HG03095 (cell line): Measurements from ENCODE around the gene ARL3.
"Not testable (repeated sequence)": the region's sequence is repeated elsewhere in the genome, so short reads cannot be mapped to it uniquely, and the experiment has no call there.

ENCODE experiments used
- ATAC-seq: cut with Tn5 transposase; IDR thresholded peaks from one replicate; pipeline ENCODE4 v1.9.1; 2021; ENCODE audit warnings: moderate library complexity; ENCODE audit not compliant: unreplicated experiment

Gene ARL3, protein sequence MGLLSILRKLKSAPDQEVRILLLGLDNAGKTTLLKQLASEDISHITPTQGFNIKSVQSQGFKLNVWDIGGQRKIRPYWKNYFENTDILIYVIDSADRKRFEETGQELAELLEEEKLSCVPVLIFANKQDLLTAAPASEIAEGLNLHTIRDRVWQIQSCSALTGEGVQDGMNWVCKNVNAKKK

DNA sequence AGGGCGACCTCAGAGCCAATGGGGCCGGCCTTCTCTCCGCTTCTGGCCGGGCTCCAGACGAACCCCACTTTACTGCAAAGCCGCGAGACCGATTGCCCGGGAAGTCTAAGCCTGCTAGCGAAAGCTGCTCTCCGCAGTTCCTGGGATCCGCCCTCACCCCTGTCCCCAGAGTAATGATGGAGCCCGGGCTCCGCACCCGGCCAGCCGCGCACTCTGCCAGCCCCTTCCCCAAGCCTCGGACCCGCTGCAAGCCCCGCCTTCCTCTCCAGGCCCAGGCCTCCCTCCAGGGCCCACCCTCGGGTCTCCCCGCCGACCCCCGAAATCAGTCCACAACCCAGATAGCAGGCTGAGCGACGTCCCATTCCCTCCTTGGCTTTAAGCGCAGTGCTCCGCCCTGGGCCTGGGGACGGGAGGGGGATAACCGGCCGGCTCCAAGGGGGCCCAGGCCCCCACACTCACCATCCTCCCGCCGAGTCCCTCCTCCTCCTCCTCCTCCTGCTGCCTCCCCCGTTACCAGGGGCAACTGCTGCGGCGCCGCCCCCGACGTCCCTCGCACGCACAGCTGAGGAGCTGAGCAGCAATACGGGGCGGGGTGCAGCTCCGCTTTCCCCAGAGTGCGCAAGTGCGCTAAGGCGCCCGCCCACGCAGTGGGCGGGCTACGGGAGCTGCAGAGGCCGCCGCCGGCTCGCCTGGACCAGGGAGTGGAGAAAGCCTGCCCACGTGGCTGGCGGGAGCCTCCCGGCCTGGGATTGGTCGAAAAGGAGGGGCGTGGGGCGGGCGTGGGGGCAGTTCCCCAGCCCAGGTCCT, at the start of gene ARL3:
Gene ARL3 (minus strand): TSS at position 584 of the 807 bp plus-strand sequence. CDS start 122 bp downstream, at position 462.
- peak; percentile 77 for ATAC-seq

- ATAC-seq: no peak
Measured at GRCh38 chr10:102763037-102763607, 48.9 kb upstream of the ARL3 start.

- no peak for ATAC-seq
Measured at GRCh38 chr10:102762401-102763015, 48.3 kb upstream of the ARL3 start.

GRCh38 chr10:102761981-102762380, 47.8 kb upstream of the ARL3 start:
- no peak for ATAC-seq

DNA sequence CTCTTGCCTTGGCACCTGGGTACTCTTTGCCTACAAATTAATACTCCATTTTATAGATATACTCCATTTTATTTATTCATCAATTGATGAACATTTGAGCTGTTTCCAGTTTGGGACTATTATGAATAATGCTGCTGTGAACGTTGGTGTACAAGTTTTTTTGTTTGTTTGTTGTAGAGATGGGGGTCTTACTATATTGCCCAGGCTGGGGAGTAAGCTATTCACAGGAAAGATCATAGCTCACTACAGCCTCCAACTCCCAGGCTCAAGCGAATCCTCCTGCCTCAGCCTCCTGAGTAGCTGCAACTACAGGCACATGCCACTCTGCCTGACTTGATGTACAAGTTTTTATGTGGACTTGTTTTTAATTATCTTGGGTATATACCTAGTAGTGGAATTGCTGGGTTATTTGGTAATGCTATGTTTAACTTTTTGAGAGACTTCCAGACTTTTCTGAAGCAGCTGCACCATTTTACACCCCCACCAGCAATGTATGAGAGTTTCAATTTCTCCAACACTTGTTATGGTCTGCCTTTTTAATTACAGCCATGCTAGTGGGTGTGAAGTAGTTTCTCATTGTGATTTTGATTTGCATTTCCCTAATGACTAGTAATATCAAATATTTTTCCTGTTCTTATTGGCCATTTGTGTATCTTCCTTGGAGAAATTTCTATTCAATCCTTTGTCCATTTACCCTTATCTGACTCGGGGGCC, 45.5 kb upstream of the ARL3 start:
- ATAC-seq: no peak

- not testable (repeated sequence) for ATAC-seq
Measured at GRCh38 chr10:102758933-102759262, 44.7 kb upstream of the ARL3 start.

- no peak for ATAC-seq
Measured at GRCh38 chr10:102758240-102758932, 44.2 kb upstream of the ARL3 start.

- ATAC-seq: no peak
Measured at GRCh38 chr10:102757323-102757722, 43.1 kb upstream of the ARL3 start.

- no peak for ATAC-seq
Measured at GRCh38 chr10:102753718-102754117, 39.5 kb upstream of the ARL3 start.

- ATAC-seq: no peak
Measured at GRCh38 chr10:102752934-102753664, 38.9 kb upstream of the ARL3 start.

DNA sequence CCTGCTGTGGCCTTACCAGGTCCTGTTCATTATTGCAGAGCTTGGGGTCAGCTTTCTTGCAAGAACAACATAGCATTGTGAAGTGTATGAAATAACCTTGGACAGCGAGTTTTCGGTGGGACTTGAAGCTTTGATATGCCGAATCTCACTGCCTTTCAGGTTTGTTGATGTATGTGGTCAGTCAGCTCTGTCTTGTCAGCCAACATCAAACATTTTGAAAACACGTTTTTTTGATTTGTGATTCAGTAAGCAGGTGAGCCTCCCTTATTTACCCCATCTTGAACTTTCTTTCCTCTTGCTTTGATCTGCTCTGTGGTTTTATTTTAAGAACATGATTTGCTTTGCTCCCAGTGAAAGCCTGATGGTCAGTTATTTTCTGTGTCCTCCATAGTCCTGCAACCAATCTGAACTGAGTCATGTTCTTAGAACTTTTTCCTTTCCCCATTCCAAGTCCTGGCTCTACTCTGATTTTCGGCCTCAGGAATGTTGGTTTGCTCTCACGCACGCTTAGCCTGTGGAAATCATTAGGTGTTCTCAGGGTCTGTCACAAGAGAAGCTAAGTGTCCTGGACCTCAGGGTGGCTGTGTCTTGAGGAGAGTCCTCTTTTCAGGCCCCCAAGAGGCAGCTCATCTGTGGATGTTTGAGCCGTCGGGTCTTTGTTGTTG, 38.2 kb upstream of the ARL3 start:
- no peak for ATAC-seq

DNA sequence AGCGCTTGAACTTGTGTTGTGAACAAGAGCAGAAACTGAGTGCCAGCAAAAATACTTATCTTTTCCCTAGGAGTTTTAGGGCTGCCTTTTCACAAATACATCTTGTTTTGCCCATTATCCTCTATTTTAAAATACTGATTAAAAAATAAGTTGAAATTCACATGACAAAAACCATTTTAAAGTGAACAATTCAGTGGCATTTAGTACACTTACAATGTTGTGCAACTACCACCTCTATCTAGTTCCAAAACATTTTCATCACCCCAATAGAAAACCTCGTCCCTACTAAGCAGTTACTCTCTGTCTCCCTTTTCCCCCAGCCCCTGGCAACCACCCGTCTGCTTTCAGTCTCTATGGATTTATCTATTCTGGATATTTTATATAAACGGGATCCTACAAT, 31.0 kb upstream of the ARL3 start:
- no peak for ATAC-seq

DNA sequence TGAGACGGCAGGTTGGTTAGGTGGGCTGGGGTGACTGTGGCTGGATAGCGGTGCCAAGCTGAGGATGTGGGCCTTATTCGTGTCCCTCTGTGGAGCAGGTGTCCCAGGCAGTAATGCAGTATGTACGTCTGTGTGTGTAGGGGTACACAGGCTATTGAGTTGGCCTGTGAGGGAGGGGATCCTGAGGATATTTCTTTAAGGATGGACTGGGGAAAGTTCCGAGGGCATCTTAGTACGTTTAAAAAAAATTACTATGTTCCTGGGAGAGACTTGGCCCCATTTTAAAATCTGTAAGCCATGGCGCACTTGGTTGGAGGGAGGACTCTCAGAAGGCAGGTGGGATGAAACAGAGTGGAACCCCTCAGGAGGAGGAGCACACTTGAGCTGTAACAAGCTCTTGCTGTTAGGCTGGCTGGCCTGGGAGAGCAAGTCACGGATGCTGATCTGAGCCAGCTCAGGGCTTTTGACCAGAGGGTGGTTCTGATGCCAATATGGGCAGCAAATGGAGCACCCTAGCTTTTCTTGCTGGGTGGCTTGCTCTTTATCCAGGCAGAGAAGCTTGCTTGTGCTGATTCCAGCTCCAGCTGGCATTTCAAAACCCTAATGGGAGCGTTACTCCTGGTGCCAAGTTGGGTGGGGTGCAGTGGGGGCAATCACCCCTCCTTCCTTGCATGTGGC, 30.3 kb upstream of the ARL3 start:
- ATAC-seq: no peak

DNA sequence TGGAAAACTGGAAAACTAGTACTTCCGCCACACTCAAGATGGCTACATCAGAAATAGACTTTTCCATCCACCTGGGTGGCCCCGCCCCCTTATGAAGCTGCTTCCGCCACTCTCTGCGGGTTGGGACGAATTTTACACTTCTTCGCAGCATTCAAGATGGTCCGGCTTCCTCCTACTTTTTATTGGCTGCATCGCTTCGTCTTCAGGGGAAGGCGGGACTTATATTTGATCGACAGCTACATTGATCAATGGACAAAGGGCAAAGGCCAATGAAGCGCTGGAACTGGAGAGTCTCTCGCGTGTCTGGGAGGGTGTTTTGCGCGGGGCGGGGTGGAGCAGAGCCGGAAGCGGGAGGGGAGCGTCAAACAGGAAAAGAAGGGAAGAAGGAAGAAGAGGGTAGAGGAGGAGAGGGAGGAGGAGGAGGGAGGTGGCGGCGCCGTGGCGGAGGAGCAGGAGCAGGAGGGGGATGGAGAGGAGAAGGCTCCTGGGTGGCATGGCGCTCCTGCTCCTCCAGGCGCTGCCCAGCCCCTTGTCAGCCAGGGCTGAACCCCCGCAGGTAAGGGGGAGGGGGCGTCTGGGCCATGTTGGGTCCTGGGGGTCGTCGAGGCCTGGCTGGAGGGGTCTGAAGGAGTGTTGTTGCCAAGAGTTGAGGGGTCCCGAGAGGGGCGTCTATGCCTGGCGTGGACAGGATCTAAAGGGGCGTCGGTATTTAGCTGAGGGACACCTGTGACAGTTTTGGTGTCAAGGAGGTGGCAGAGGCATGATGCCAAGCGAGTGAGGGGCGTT, 29.6 kb upstream of the ARL3 start, which contains the start of gene WBP1L:
Gene WBP1L (plus strand): TSS at position 361 of the 786 bp plus-strand sequence. CDS start 106 bp downstream, at position 467.
- peak; percentile 94 for ATAC-seq

- ATAC-seq: no peak
Measured at GRCh38 chr10:102743078-102743587, 28.9 kb upstream of the ARL3 start.

DNA sequence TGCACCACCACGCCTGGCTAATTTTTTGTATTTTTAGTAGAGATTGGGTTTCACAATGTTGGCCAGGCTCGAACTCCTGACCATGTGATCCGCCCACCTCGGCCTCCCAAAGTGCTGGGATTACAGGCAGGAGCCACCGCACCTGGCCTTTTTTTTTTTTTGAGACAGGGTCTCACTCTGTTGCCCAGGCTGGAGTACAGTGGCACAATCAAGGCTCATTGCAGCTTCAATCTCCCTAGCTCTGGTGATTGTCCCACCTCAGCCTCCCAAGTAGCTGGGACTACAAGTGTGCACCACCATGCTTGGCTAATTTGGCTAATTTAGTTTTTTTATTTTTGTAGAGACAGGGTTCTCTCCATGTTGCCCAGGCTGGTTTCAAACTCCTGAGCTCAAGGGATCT, 28.1 kb upstream of the ARL3 start:
- ATAC-seq: not testable (repeated sequence)

- ATAC-seq: no peak
Measured at GRCh38 chr10:102741726-102742237, 27.6 kb upstream of the ARL3 start.
